Chondrocyte (in vitro differentiated cells): Measurements from ENCODE around the gene FAM8A1. TPM values are rescaled to one million over a fixed set of nuclear protein-coding genes. Genes with fewer than 3 reads are reported as not detected.

Source experiments
- DNase-seq: peaks from one replicate; pipeline ENCODE4 v3.0.0; 2021; ENCODE audit warnings: mixed read lengths, low spot score
- H3K27ac Mint-ChIP-seq: one replicate; pipeline ENCODE4 v1.8.0; 2021; ENCODE audit warnings: mild to moderate bottlenecking, moderate library complexity, mixed read lengths; ENCODE audit not compliant: unreplicated experiment
- H3K27me3 Mint-ChIP-seq: 2 replicates; pipeline ENCODE4 v1.8.0; 2021; ENCODE audit warnings: low read depth, mixed read lengths
- H3K36me3 Mint-ChIP-seq: 2 replicates; pipeline ENCODE4 v1.8.0; 2021; ENCODE audit warnings: low read depth, mixed read lengths
- H3K4me1 Mint-ChIP-seq: 2 replicates; pipeline ENCODE4 v1.8.0; 2021; ENCODE audit warnings: low read depth, mild to moderate bottlenecking, mixed read lengths
- H3K4me3 Mint-ChIP-seq: one replicate; pipeline ENCODE4 v1.8.0; 2021; ENCODE audit warnings: mild to moderate bottlenecking, moderate library complexity, mixed read lengths; ENCODE audit not compliant: unreplicated experiment
- H3K9me3 Mint-ChIP-seq: 2 replicates; pipeline ENCODE4 v1.8.0; 2021; ENCODE audit warnings: low read depth, mixed read lengths
- CTCF ChIP-seq: fragments of 200-600 bp; sonication (generic); IDR thresholded peaks from 2 replicates; pipeline ENCODE4 v1.5.0; 2021; ENCODE audit warnings: antibody characterized with exemption, mild to moderate bottlenecking, moderate library complexity
- long read RNA-seq: library from polyadenylated mRNA; stranded (forward); transcript quantifications from one replicate; pipeline ENCODE4 v2.0.0, GENCODE V29; 2021
- total RNA-seq: library from RNA; stranded (reverse); gene quantifications from 3 replicates; pipeline ENCODE4 v1.2.1, GENCODE V29; 2021

Gene FAM8A1
- total RNA-seq, result 25.6 to 29.5 TPM (median 26.4 TPM) in 3 replicates
- long read RNA-seq, full-length matches to known transcripts, result 68 of 69 reads
- long read RNA-seq, partial matches to known transcripts, result 0 of 69 reads
- long read RNA-seq, other reads (novel, unspliced or antisense), result 1 of 69 reads

- peaks cover 6% of the 10 kb centered on the region for H3K9me3 Mint-ChIP-seq
- no peaks in the 10 kb centered on the region for H3K27me3 Mint-ChIP-seq
- H3K4me3 Mint-ChIP-seq, result peak within 1 kb of the TSS; percentile 79
- peak within 1 kb of the TSS; percentile 79 for H3K27ac Mint-ChIP-seq
- peak; percentile 96 for DNase-seq
- peaks cover 41% of the 10 kb centered on the region for H3K4me1 Mint-ChIP-seq
- TF ChIP-seq CTCF, result peak; percentile 75
- peaks cover 10% of the 10 kb centered on the region for H3K36me3 Mint-ChIP-seq
Measured at GRCh38 chr6:17599877-17600526, at the start of gene FAM8A1. Gene FAM8A1 (plus strand): TSS chr6:17600302. CDS start chr6:17600410, 108 bp downstream.

- TF ChIP-seq CTCF, result no peak
- H3K9me3 Mint-ChIP-seq, result no peaks in the 10 kb centered on the region
- no peaks in the 10 kb centered on the region for H3K4me1 Mint-ChIP-seq
- no peak overlapping the region for H3K4me3 Mint-ChIP-seq
- no peaks in the 10 kb centered on the region for H3K27me3 Mint-ChIP-seq
- peaks cover 42% of the 10 kb centered on the region for H3K36me3 Mint-ChIP-seq
- H3K27ac Mint-ChIP-seq, result no peak overlapping the region
- DNase-seq, result no peak
Measured at GRCh38 chr6:17551383-17551958, 48.6 kb upstream of the FAM8A1 start.

- no peak overlapping the region for H3K27ac Mint-ChIP-seq
- peaks cover 42% of the 10 kb centered on the region for H3K36me3 Mint-ChIP-seq
- DNase-seq, result no peak
- H3K9me3 Mint-ChIP-seq, result no peaks in the 10 kb centered on the region
- H3K4me3 Mint-ChIP-seq, result no peak overlapping the region
- H3K27me3 Mint-ChIP-seq, result no peaks in the 10 kb centered on the region
- no peaks in the 10 kb centered on the region for H3K4me1 Mint-ChIP-seq
- TF ChIP-seq CTCF, result no peak
Measured at GRCh38 chr6:17552861-17553260, 47.2 kb upstream of the FAM8A1 start.

- TF ChIP-seq CTCF, result no peak
- H3K27me3 Mint-ChIP-seq, result no peaks in the 10 kb centered on the region
- H3K4me3 Mint-ChIP-seq, result no peak overlapping the region
- no peak for DNase-seq
- no peaks in the 10 kb centered on the region for H3K9me3 Mint-ChIP-seq
- H3K27ac Mint-ChIP-seq, result no peak overlapping the region
- H3K4me1 Mint-ChIP-seq, result no peaks in the 10 kb centered on the region
- peaks cover 41% of the 10 kb centered on the region for H3K36me3 Mint-ChIP-seq
Measured at GRCh38 chr6:17556014-17556413, 44.1 kb upstream of the FAM8A1 start.

- Mint-ChIP-seq H3K27me3 (no peaks in the 10 kb centered on the region), H3K27ac (no peak overlapping the region), H3K36me3 (peaks cover 13% of the 10 kb centered on the region), H3K4me3 (no peak overlapping the region), H3K9me3 (peaks cover 10% of the 10 kb centered on the region), H3K4me1 (peaks cover 9% of the 10 kb centered on the region)
- TF ChIP-seq CTCF, result no peak
- DNase-seq, result no peak
Measured at GRCh38 chr6:17562636-17563035, 37.5 kb upstream of the FAM8A1 start.
